ENCODE measurements around the gene GIT1. TPM values are rescaled to one million over a fixed set of nuclear protein-coding genes. Genes with fewer than 3 reads are reported as not detected.

GIT1 gene
- total RNA-seq, 1 experiment from 2014 or later, result 24.2 TPM

- no peaks in the 10 kb centered on the region for H4K20me1 ChIP-seq (ENCODE audit: low read length)
- TF ChIP-seq EZH2 (IDR thresholded peaks at IDR 0.05; ENCODE audit: low read length, unreplicated experiment) (no peak), CTCF (conservative IDR thresholded peaks at IDR 0.05; ENCODE audit: low read depth, low read length) (no peak), EZH2phosphoT487 (IDR thresholded peaks at IDR 0.05; ENCODE audit: borderline replicate concordance, low read length) (no peak)
- ChIA-PET POLR2A (ENCODE audit: unreplicated experiment) (no interaction called here), CTCF (interaction anchor here (0.7 kb wide), 1 partner anchor 40 kb away, joined by 4 read pairs; no protein-coding TSS in a partner anchor)
- H3K4me2 ChIP-seq (ENCODE audit: low read length), result no peak overlapping the region
- ATAC-seq, result no peak
- H3K36me3 ChIP-seq (ENCODE audit: low read depth, low read length), result no peaks in the 10 kb centered on the region
- H3K4me3 ChIP-seq (ENCODE audit: low read length), result no peak overlapping the region
- no peaks in the 10 kb centered on the region for H3F3A ChIP-seq (ENCODE audit: low read length, unreplicated experiment)
- no peak overlapping the region for H2AFZ ChIP-seq (ENCODE audit: low read length)
- no peaks in the 10 kb centered on the region for H3K9me3 ChIP-seq (ENCODE audit: low read length)
- no peaks in the 10 kb centered on the region for H3K79me2 ChIP-seq (ENCODE audit: low read length)
- H3K9me2 ChIP-seq (replicated peaks; ENCODE audit: low read length), result no peaks in the 10 kb centered on the region
- H3K9ac ChIP-seq (ENCODE audit: low read length), result no peak overlapping the region
- no TSS peak for BruUV-seq (replicated peaks)
- DNase-seq, result no peak
- no peaks in the 10 kb centered on the region for H3K27me3 ChIP-seq (ENCODE audit: low read length)
- intact Hi-C loops (cut with micrococcal nuclease), result no loop called here
- H3K27ac ChIP-seq (ENCODE audit: low read length), result no peak overlapping the region
- no peaks in the 10 kb centered on the region for H3K4me1 ChIP-seq (ENCODE audit: insufficient read depth, low read length)
These were observed 11.8 kb downstream of the GIT1 start for GRCh38 chr17:29577385-29578211.

GRCh38 chr17:29577001-29577370 lies 12.5 kb downstream of the GIT1 start:
- H3K9ac ChIP-seq (ENCODE audit: low read length), result no peak overlapping the region
- H2AFZ ChIP-seq (ENCODE audit: low read length), result no peak overlapping the region
- CTCF ChIA-PET, result interaction anchor here (0.7 kb wide), 1 partner anchor 40 kb away, joined by 4 read pairs; no protein-coding TSS in a partner anchor
- no peak overlapping the region for H3K27ac ChIP-seq (ENCODE audit: low read length)
- H3K79me2 ChIP-seq (ENCODE audit: low read length), result no peaks in the 10 kb centered on the region
- no peaks in the 10 kb centered on the region for H3K36me3 ChIP-seq (ENCODE audit: low read depth, low read length)
- no peak overlapping the region for H3K4me3 ChIP-seq (ENCODE audit: low read length)
- ATAC-seq (no peak), DNase-seq (no peak)
- no peak overlapping the region for H3K4me2 ChIP-seq (ENCODE audit: low read length)
- H3K9me2 ChIP-seq (replicated peaks; ENCODE audit: low read length), result no peaks in the 10 kb centered on the region
- no peaks in the 10 kb centered on the region for H3K4me1 ChIP-seq (ENCODE audit: insufficient read depth, low read length)
- H3K9me3 ChIP-seq (ENCODE audit: low read length), result no peaks in the 10 kb centered on the region
- POLR2A ChIA-PET (ENCODE audit: unreplicated experiment), result no interaction called here
- no peaks in the 10 kb centered on the region for H4K20me1 ChIP-seq (ENCODE audit: low read length)
- no TSS peak for BruUV-seq (replicated peaks)
- no peaks in the 10 kb centered on the region for H3K27me3 ChIP-seq (ENCODE audit: low read length)
- intact Hi-C loops (cut with micrococcal nuclease), result no loop called here
- TF ChIP-seq EZH2 (IDR thresholded peaks at IDR 0.05; ENCODE audit: low read length, unreplicated experiment), result no peak
- TF ChIP-seq CTCF (conservative IDR thresholded peaks at IDR 0.05; ENCODE audit: low read depth, low read length), result no peak
- TF ChIP-seq EZH2phosphoT487 (IDR thresholded peaks at IDR 0.05; ENCODE audit: borderline replicate concordance, low read length), result no peak
- no peaks in the 10 kb centered on the region for H3F3A ChIP-seq (ENCODE audit: low read length, unreplicated experiment)
